HCT116 (cell line): ENCODE data around the gene ABCC1. TPM values are rescaled to one million over a fixed set of nuclear protein-coding genes. Genes with fewer than 3 reads are reported as not detected.

Experiments used
- ATAC-seq: fragments of 200-7000 bp; cut with Tn5 transposase; 2 replicates; pipeline ENCODE4 v1.9.1; 2020; ENCODE audit warnings: mild to moderate bottlenecking, moderate library complexity
- BruUV-seq: library from RNA; stranded (reverse); fragments of 400-500 nt; replicated peaks from 2 replicates; lab custom pipeline; 2021; lab: Mats Ljungman, UMichigan
- CTCF ChIA-PET: fragments of 300-600 bp; sonication (Branson Sonifier 250); formaldehyde crosslinking; loops from one replicate; lab custom pipeline; 2021; ENCODE audit warnings: antibody characterized with exemption; lab: Charles Lee
- POLR2A ChIA-PET: fragments of 300-600, 350-600 bp; sonication (Branson Sonifier 250); formaldehyde crosslinking; loops from one replicate; lab custom pipeline; 2021; ENCODE audit warnings: antibody characterized with exemption; lab: Charles Lee
- RAD21 ChIA-PET, 2 experiments: fragments of 300-600 bp; sonication (Branson Sonifier 250); formaldehyde crosslinking; loops; one replicate each; lab custom pipeline; 2023; ENCODE audit warnings: low total read pairs in 2 of 2; ENCODE audit not compliant: uncharacterized antibody in 2 of 2, unreplicated experiment in 2 of 2, low non-redundant PET in 1 of 2; lab: Charles Lee
- DNase-seq: peaks from one replicate; pipeline ENCODE4 v3.0.0-alpha.2; 2010; ENCODE audit warnings: low read depth, low spot score
- H2AFZ ChIP-seq: fragments of 200-600 bp; shearing (Covaris generic), sonication (generic); 2 replicates; pipeline ENCODE4 v1.6.1; 2017; ENCODE audit warnings: low read depth, mixed run types, mixed read lengths, antibody characterized with exemption, low read length; ENCODE audit not compliant: poor library complexity, severe bottlenecking
- H3K27ac ChIP-seq: 2 replicates; pipeline ENCODE4 v1.5.1; 2012; ENCODE audit warnings: low read depth, low read length
- H3K27me3 ChIP-seq: fragments of 200-600 bp; sonication (generic); 2 replicates; pipeline ENCODE4 v1.6.1; 2016; ENCODE audit warnings: mixed run types, low read length, mixed read lengths; ENCODE audit not compliant: insufficient read depth
- H3K36me3 ChIP-seq, 2 experiments: fragments of 200-500 bp in 1 of 2; fragments of 200-600 bp in 1 of 2; sonication (Bioruptor generic) in 1 of 2; sonication (generic) in 1 of 2; 2 replicates each; pipeline versions ENCODE4 v1.5.1 to v1.6.1; 2014 to 2016; ENCODE audit warnings: low read length in 2 of 2, inconsistent platforms in 1 of 2, mixed read lengths in 1 of 2, mixed run types in 1 of 2; ENCODE audit not compliant: insufficient read depth in 2 of 2, control insufficient read depth in 1 of 2
- H3K4me1 ChIP-seq, 2 experiments: fragments of 200-600 bp in 1 of 2; sonication (generic) in 1 of 2; 2 replicates each; pipeline versions ENCODE4 v1.5.1 to v1.6.1; 2012 to 2017; ENCODE audit warnings: low read length in 2 of 2, inconsistent platforms in 1 of 2, mild to moderate bottlenecking in 1 of 2, mixed read lengths in 1 of 2, mixed run types in 1 of 2, moderate library complexity in 1 of 2; ENCODE audit not compliant: insufficient read depth in 2 of 2, control insufficient read depth in 1 of 2
- H3K4me2 ChIP-seq: fragments of 200-600 bp; sonication (generic); 2 replicates; pipeline ENCODE4 v1.6.1; 2017; ENCODE audit warnings: mixed run types, low read length, mixed read lengths
- H3K4me3 ChIP-seq, 2 experiments: fragments of 200-600 bp in 1 of 2; sonication (generic) in 1 of 2; replicated peaks in 1 of 2; 2 replicates each; pipeline ENCODE4 v1.5.1; 2011 to 2016; ENCODE audit warnings: low read length in 2 of 2, control low read depth in 1 of 2, low read depth in 1 of 2, mild to moderate bottlenecking in 1 of 2, mixed read lengths in 1 of 2, mixed run types in 1 of 2
- H3K79me2 ChIP-seq: fragments of 200-600 bp; sonication (generic); 2 replicates; pipeline ENCODE4 v1.6.1; 2017; ENCODE audit warnings: mild to moderate bottlenecking, mixed run types, low read length, moderate library complexity, mixed read lengths; ENCODE audit not compliant: insufficient read depth
- H3K9ac ChIP-seq: fragments of 200-600 bp; sonication (generic); 2 replicates; pipeline ENCODE4 v1.6.1; 2016; ENCODE audit warnings: low read length, mixed read lengths
- H3K9me2 ChIP-seq: fragments of 200-600 bp; sonication (generic), shearing (Covaris generic); 2 replicates; pipeline ENCODE4 v1.6.1; 2017; ENCODE audit warnings: mixed run types, mild to moderate bottlenecking, moderate library complexity; ENCODE audit not compliant: insufficient read depth
- H3K9me3 ChIP-seq, 2 experiments: fragments of 200-500 bp in 1 of 2; fragments of 200-600 bp in 1 of 2; sonication (Bioruptor generic) in 1 of 2; sonication (generic) in 1 of 2; 2 replicates each; pipeline ENCODE4 v1.6.1; 2014 to 2017; ENCODE audit warnings: low read length in 2 of 2, mixed read lengths in 2 of 2, inconsistent platforms in 1 of 2, low read depth in 1 of 2, mild to moderate bottlenecking in 1 of 2, mixed run types in 1 of 2, moderate library complexity in 1 of 2; ENCODE audit not compliant: control insufficient read depth in 1 of 2, insufficient read depth in 1 of 2
- H4K20me1 ChIP-seq: fragments of 200-600 bp; sonication (generic), shearing (Covaris generic); 2 replicates; pipeline ENCODE4 v1.6.1; 2017; ENCODE audit warnings: mixed run types, mild to moderate bottlenecking, moderate library complexity; ENCODE audit not compliant: insufficient read depth
- CBX3 ChIP-seq: IDR thresholded peaks from 2 replicates; pipeline ENCODE4 v1.6.1; 2012; ENCODE audit warnings: low read depth
- CEBPB ChIP-seq: IDR thresholded peaks from 2 replicates; pipeline ENCODE4 v1.6.1; 2012; ENCODE audit warnings: low read depth
- EZH2 ChIP-seq: fragments of 200-600 bp; sonication (generic); IDR thresholded peaks from 2 replicates; pipeline ENCODE4 v1.6.1; 2017; ENCODE audit warnings: antibody characterized with exemption, mixed run types
- POLR2A ChIP-seq: IDR thresholded peaks from 2 replicates; pipeline ENCODE4 v1.7.0; 2011; ENCODE audit warnings: borderline replicate concordance; ENCODE audit not compliant: insufficient read depth, insufficient read length; ENCODE audit errors: extremely low read depth
- POLR2AphosphoS5 ChIP-seq: IDR thresholded peaks from 2 replicates; pipeline ENCODE4 v1.6.1; 2011; ENCODE audit warnings: mild to moderate bottlenecking, low read depth, low read length, moderate library complexity
- SIN3A ChIP-seq: IDR thresholded peaks from 2 replicates; pipeline ENCODE4 v1.6.1; 2012; ENCODE audit warnings: low read depth
- SP1 ChIP-seq: IDR thresholded peaks from 2 replicates; pipeline ENCODE4 v1.6.1; 2012; ENCODE audit warnings: low read depth
- TCF7L2 ChIP-seq: IDR thresholded peaks from 2 replicates; pipeline ENCODE4 v1.7.0; 2011; ENCODE audit warnings: borderline replicate concordance, inconsistent platforms; ENCODE audit not compliant: insufficient read depth, insufficient read length; ENCODE audit errors: extremely low read depth
- YY1 ChIP-seq: IDR thresholded peaks from 2 replicates; pipeline ENCODE4 v1.6.1; 2011; ENCODE audit warnings: low read length, low read depth, moderate library complexity, mild to moderate bottlenecking; ENCODE audit not compliant: insufficient replicate concordance; ENCODE audit errors: extremely low read depth
- ZFX ChIP-seq: fragments of 450-650 bp; IDR thresholded peaks from 2 replicates; pipeline ENCODE4 v1.6.1; 2017
- intact Hi-C: fragments of 100-400 bp; cut with micrococcal nuclease; formaldehyde crosslinking; loops from 2 replicates; pipeline ENCODE4 v1.10.0; 2022
- total RNA-seq: library from RNA; stranded (reverse); gene quantifications from one replicate; pipeline ENCODE4 v1.2.1, GENCODE V29; 2021; ENCODE audit not compliant: unreplicated experiment
- TF ChIP-seq, protein P1 (sequence below): IDR thresholded peaks from 2 replicates; pipeline ENCODE4 v1.6.1; 2012; ENCODE audit warnings: low read depth

ABCC1 gene
- total RNA-seq, 1 experiment from 2014 or later = 61.9 TPM

DNA sequence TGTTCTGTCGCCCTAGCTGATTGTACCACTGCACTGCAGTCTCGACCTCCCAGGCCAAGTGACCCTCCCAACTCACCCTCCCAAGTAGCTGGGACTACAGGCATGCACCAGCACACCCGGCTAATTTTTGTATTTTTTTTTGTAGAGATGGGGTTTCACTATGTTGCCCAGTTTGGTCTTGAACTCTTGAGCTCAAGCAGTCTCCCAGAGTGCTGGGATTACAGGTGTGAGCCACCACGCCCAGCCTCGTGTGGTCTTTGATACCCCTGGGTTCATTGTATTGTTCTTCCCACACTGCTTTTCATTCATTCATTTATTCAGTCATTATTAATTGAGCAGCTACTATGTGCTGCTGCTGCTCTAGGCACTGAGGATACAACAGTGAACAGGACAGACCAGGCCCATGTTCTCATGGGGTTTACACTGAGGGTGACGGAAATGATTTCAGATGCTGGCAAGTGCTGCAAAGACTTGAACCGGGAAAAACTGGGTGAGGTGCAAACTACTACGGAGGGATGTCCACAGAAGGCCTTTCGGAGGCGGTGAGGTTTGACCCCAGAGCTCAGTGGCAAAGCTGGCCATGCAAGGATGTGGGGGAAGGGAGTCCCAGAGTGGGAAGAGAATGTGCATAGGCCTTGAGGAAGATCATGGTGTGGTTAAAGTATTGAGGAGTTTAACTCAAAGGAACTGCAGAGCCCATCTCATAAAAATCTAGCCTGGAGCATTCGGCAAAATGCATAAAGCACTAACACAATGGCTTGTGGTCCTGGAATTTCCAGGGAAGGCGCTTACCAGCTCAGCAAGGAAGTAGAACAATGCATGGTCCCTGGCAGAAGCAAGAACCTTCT lies 10.9 kb downstream of the ABCC1 start:
- RAD21 ChIA-PET = no interaction called here
- no peaks in the 10 kb centered on the region; the same call in 1 of the 2 replicates for H4K20me1 ChIP-seq
- H2AFZ ChIP-seq = no peak overlapping the region
- no peak for DNase-seq
- TF ChIP-seq EZH2 = no peak
- no peak for TF ChIP-seq POLR2A
- TF ChIP-seq, protein P1, sequence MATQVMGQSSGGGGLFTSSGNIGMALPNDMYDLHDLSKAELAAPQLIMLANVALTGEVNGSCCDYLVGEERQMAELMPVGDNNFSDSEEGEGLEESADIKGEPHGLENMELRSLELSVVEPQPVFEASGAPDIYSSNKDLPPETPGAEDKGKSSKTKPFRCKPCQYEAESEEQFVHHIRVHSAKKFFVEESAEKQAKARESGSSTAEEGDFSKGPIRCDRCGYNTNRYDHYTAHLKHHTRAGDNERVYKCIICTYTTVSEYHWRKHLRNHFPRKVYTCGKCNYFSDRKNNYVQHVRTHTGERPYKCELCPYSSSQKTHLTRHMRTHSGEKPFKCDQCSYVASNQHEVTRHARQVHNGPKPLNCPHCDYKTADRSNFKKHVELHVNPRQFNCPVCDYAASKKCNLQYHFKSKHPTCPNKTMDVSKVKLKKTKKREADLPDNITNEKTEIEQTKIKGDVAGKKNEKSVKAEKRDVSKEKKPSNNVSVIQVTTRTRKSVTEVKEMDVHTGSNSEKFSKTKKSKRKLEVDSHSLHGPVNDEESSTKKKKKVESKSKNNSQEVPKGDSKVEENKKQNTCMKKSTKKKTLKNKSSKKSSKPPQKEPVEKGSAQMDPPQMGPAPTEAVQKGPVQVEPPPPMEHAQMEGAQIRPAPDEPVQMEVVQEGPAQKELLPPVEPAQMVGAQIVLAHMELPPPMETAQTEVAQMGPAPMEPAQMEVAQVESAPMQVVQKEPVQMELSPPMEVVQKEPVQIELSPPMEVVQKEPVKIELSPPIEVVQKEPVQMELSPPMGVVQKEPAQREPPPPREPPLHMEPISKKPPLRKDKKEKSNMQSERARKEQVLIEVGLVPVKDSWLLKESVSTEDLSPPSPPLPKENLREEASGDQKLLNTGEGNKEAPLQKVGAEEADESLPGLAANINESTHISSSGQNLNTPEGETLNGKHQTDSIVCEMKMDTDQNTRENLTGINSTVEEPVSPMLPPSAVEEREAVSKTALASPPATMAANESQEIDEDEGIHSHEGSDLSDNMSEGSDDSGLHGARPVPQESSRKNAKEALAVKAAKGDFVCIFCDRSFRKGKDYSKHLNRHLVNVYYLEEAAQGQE = no peak
- no peak for TF ChIP-seq YY1
- no peak for TF ChIP-seq CEBPB
- TF ChIP-seq POLR2AphosphoS5 = no peak
- no peak for TF ChIP-seq ZFX
- TF ChIP-seq SP1 = no peak
- no peak for TF ChIP-seq TCF7L2
- TF ChIP-seq SIN3A = no peak
- TF ChIP-seq CBX3 = no peak
- TF ChIP-seq, all 23 proteins: peak for 0
- BruUV-seq = no TSS peak
- POLR2A ChIA-PET = no interaction called here
- Histone ChIP-seq H3K4me1 (peaks cover 31 to 60% of the 10 kb centered on the region in 2 experiments), H3K27ac (no peak overlapping the region), H3K27me3 (no peaks in the 10 kb centered on the region), H3K9me2 (no peaks in the 10 kb centered on the region), H3K36me3 (peaks cover 0 to 14% of the 10 kb centered on the region in 2 experiments; a peak in 2 of 4 replicates), H3K4me3 (no peak overlapping the region), H3K4me2 (no peak overlapping the region), H3K9me3 (no peaks in the 10 kb centered on the region), H3K79me2 (peaks cover 100% of the 10 kb centered on the region), H3K9ac (no peak overlapping the region)
- CTCF ChIA-PET = interaction anchor here (2.3 kb wide), 1 partner anchor 85 kb away, joined by 7 read pairs; no protein-coding TSS in a partner anchor
- intact Hi-C loops = no loop called here
- ATAC-seq = no peak
